Measurements from ENCODE around the gene GPR108. TPM values are rescaled to one million over a fixed set of nuclear protein-coding genes. Genes with fewer than 3 reads are reported as not detected.

Gene GPR108
- total and polyA plus RNA-seq, 2 of the 8 experiments (the other 6 are each of a cell fraction or from before 2014, with no cell fraction given), result 34.9 to 46.0 TPM

DNA sequence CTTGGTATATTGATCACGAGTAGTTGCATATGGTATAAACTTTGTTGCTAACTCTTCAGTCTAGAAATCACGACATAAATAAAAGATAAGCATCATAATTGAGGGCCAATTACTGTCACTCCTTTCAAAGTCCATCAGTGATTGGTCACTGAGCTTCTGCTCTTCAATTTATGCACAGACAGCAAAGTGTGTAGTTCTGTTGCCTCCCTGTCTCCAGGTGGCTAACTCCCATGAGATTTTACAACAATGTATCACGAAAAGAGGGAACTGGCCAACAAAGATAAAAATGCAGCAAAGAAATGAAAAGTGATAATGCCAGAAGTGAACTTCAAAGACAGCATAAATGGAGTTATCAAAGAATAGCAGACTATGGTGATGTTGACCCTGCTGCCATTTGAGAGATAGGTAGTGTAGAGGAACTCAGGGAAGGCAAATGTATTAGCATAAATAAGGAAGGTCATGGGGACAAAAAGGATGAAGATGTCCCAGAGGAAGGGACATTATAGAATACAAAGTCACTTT, 54.7 kb downstream of the GPR108 start:
- H3K36me3 ChIP-seq (ENCODE audit: control insufficient read depth in 2 of 4, insufficient read depth in 4 of 4, low read length in 3 of 4), result no peaks in the 10 kb centered on the region; a peak in 1 of 8 replicates
- H3K23ac ChIP-seq (ENCODE audit: insufficient read length), result no peak overlapping the region
- ChIA-PET POLR2A (ENCODE audit: partially characterized antibody) (no interaction called here), CTCF (ENCODE audit: partially characterized antibody) (no interaction called here)
- no peaks in the 10 kb centered on the region for H3K27me3 ChIP-seq (replicated peaks in 1 of 4; ENCODE audit: control insufficient read depth in 3 of 4, extremely low read depth in 1 of 4, insufficient read depth in 3 of 4, low read length in 3 of 4)
- no peak overlapping the region for H2BK120ac ChIP-seq (replicated peaks; ENCODE audit: low read depth, low read length)
- H3K56ac ChIP-seq (replicated peaks; ENCODE audit: insufficient read length, low read depth, low read length), result no peak overlapping the region
- no peak overlapping the region for H3K9ac ChIP-seq (replicated peaks in 1 of 4; ENCODE audit: extremely low read depth in 1 of 4, low read depth in 3 of 4, low read length in 3 of 4)
- no peak overlapping the region for H2AK5ac ChIP-seq (ENCODE audit: low read depth, low read length)
- H3K9me3 ChIP-seq (ENCODE audit: insufficient read depth in 2 of 2, low read depth in 1 of 2, low read length in 1 of 2), result no peaks in the 10 kb centered on the region; a peak in 1 of 4 replicates
- H3K4me3 ChIP-seq (ENCODE audit: extremely low read depth in 1 of 4, insufficient read depth in 2 of 4, low read depth in 3 of 4, low read length in 4 of 4), result no peak overlapping the region
- DNase-seq (ENCODE audit: low read depth in 1 of 2, low spot score in 2 of 2) (no peak), FAIRE-seq (no peak)
- peaks cover 0 to 5% (median 1%) of the 10 kb centered on the region in 4 experiments; a peak in 4 of 7 replicates for H3K4me1 ChIP-seq (replicated peaks in 1 of 4; ENCODE audit: control insufficient read depth in 3 of 4, insufficient read depth in 4 of 4, low read length in 3 of 4)
- no peak overlapping the region for H4K91ac ChIP-seq (replicated peaks; ENCODE audit: insufficient read length, low read length)
- no peak overlapping the region for H3K14ac ChIP-seq (ENCODE audit: insufficient read length)
- H2BK5ac ChIP-seq (ENCODE audit: low read depth, low read length), result no peak overlapping the region
- H2BK15ac ChIP-seq (ENCODE audit: low read length), result no peak overlapping the region
- H3K4ac ChIP-seq (replicated peaks; ENCODE audit: insufficient read length, low read depth, low read length), result no peak overlapping the region
- H2BK20ac ChIP-seq (ENCODE audit: low read length), result no peak overlapping the region
- no peak overlapping the region for H4K8ac ChIP-seq (ENCODE audit: extremely low read depth, insufficient read depth, low read length)
- no peak overlapping the region for H4K5ac ChIP-seq (ENCODE audit: insufficient read length, low read depth, low read length)
- H2AFZ ChIP-seq (ENCODE audit: low read length), result no peak overlapping the region
- H3K4me2 ChIP-seq (ENCODE audit: insufficient read depth in 1 of 2, low read depth in 2 of 2, low read length in 2 of 2), result no peak overlapping the region
- whole genome bisulfite sequencing, 2 experiments (ENCODE audit: extremely low coverage in 1 of 2, insufficient coverage in 1 of 2, insufficient read length in 1 of 2, insufficient replicate concordance in 2 of 2, low coverage in 1 of 2, low lambda C conversion rate in 2 of 2, missing lambda C conversion rate in 1 of 2), result 75% methylated on average over 3 of the region's 3 CpGs; no CpG with 5 or more reads in 1 of the 2 experiments
- no peak overlapping the region for H2BK12ac ChIP-seq (ENCODE audit: low read depth, low read length)
- H3K79me1 ChIP-seq (ENCODE audit: low read depth, low read length), result no peaks in the 10 kb centered on the region
- no peak overlapping the region for H3K27ac ChIP-seq (ENCODE audit: low read depth, low read length)
- no peaks in the 10 kb centered on the region for H3K79me2 ChIP-seq (ENCODE audit: control insufficient read depth in 1 of 2, insufficient read depth in 2 of 2, low read length in 2 of 2)
- no peaks in the 10 kb centered on the region for H4K20me1 ChIP-seq (replicated peaks in 1 of 2; ENCODE audit: control insufficient read depth in 1 of 2, insufficient read depth in 2 of 2, low read length in 2 of 2)
- peaks cover 7% of the 10 kb centered on the region for H3K23me2 ChIP-seq (ENCODE audit: low read depth, low read length)
- H3K18ac ChIP-seq (ENCODE audit: extremely low read depth, low read length), result no peak overlapping the region
- TF ChIP-seq, protein P1, sequence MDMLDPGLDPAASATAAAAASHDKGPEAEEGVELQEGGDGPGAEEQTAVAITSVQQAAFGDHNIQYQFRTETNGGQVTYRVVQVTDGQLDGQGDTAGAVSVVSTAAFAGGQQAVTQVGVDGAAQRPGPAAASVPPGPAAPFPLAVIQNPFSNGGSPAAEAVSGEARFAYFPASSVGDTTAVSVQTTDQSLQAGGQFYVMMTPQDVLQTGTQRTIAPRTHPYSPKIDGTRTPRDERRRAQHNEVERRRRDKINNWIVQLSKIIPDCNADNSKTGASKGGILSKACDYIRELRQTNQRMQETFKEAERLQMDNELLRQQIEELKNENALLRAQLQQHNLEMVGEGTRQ (IDR thresholded peaks at IDR 0.05; ENCODE audit: low read length), result no peak
- TF ChIP-seq TAF7 (optimal IDR thresholded peaks at IDR 0.05; ENCODE audit: borderline replicate concordance, low read depth, low read length) (no peak), RNF2 (IDR thresholded peaks at IDR 0.05; ENCODE audit: borderline replicate concordance, low read depth, low read length, missing control alignments, poor library complexity, severe bottlenecking) (no peak), CHD1 (IDR thresholded peaks at IDR 0.05; ENCODE audit: low read depth, low read length) (no peak), TEAD4 (IDR thresholded peaks at IDR 0.05; ENCODE audit: low read depth, low read length) (no peak), POLR2AphosphoS5 (IDR thresholded peaks at IDR 0.05; ENCODE audit: low read depth, low read length) (no peak)
